ENCODE data around the gene TXNDC8.

GRCh38 chr9:110316261-110317075, 21.2 kb downstream of the TXNDC8 start:
- TF ChIP-seq CTCF (IDR thresholded peaks at IDR 0.05) (no peak), EZH2 (IDR thresholded peaks at IDR 0.05; ENCODE audit: borderline replicate concordance, insufficient read depth, low read depth, low read length, poor library complexity, severe bottlenecking) (no peak)
